GM18519 (cell line): ENCODE results near the gene PDZD8.

ENCODE experiments used
- ATAC-seq: cut with Tn5 transposase; IDR thresholded peaks from one replicate; pipeline ENCODE4 v1.9.1; 2021; ENCODE audit warnings: mild to moderate bottlenecking, moderate library complexity; ENCODE audit not compliant: unreplicated experiment, low FRiP score

The PDZD8 gene, protein sequence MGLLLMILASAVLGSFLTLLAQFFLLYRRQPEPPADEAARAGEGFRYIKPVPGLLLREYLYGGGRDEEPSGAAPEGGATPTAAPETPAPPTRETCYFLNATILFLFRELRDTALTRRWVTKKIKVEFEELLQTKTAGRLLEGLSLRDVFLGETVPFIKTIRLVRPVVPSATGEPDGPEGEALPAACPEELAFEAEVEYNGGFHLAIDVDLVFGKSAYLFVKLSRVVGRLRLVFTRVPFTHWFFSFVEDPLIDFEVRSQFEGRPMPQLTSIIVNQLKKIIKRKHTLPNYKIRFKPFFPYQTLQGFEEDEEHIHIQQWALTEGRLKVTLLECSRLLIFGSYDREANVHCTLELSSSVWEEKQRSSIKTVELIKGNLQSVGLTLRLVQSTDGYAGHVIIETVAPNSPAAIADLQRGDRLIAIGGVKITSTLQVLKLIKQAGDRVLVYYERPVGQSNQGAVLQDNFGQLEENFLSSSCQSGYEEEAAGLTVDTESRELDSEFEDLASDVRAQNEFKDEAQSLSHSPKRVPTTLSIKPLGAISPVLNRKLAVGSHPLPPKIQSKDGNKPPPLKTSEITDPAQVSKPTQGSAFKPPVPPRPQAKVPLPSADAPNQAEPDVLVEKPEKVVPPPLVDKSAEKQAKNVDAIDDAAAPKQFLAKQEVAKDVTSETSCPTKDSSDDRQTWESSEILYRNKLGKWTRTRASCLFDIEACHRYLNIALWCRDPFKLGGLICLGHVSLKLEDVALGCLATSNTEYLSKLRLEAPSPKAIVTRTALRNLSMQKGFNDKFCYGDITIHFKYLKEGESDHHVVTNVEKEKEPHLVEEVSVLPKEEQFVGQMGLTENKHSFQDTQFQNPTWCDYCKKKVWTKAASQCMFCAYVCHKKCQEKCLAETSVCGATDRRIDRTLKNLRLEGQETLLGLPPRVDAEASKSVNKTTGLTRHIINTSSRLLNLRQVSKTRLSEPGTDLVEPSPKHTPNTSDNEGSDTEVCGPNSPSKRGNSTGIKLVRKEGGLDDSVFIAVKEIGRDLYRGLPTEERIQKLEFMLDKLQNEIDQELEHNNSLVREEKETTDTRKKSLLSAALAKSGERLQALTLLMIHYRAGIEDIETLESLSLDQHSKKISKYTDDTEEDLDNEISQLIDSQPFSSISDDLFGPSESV

DNA sequence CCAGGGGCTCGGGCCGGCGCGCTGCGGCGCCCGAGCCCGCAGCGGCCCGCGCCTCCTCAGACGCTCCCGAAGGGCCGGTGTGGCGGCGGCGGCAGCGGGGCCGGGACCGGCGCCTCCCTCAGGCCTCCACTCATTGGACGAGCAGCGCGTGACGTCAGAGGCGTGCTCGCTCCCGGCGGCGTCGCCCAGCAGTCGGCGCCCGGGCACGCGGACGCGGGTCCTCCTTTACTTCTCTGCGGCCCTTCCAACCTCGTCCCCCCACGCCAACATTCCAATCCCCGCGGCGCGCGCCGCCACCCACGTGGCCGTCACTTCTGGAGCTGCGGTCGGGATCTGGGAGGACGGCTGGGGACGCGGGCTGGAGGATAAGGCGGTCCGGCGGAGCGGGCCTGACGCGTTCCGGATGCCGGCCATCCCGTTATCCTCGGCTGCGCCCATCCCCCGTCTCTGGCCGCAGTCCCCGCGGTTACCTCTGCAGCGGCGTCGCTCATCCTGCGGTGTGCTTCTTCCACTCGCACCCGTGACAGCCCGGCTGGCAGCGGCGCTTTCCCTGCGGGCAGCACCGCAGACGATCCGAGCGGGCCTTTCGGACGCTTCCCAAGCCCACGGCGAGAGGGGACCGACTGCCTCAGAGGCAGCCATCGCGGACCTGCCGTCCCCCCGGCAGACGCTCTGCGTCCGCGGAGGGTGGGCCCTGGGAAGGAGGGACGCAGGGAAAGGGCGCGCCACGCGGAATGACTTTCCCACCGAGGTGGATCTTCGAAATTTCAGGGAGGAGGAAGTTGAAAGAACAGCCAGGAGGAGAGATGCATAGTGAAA lies at the start of gene PDZD8:
Gene PDZD8 (minus strand): TSS at position 81 of the 819 bp plus-strand sequence. CDS start 213 bp downstream, outside the sequence.
- ATAC-seq, result peak; percentile 81

GRCh38 chr10:117424171-117424570 lies 48.9 kb upstream of the PDZD8 start:
- ATAC-seq, result no peak

- no peak for ATAC-seq
Measured at GRCh38 chr10:117421985-117422384, 46.7 kb upstream of the PDZD8 start.

GRCh38 chr10:117420768-117421167 lies 45.5 kb upstream of the PDZD8 start:
- no peak for ATAC-seq

- ATAC-seq, result no peak
Measured at GRCh38 chr10:117419921-117420320, 44.7 kb upstream of the PDZD8 start.

GRCh38 chr10:117419159-117419558 lies 43.9 kb upstream of the PDZD8 start:
- no peak for ATAC-seq

DNA sequence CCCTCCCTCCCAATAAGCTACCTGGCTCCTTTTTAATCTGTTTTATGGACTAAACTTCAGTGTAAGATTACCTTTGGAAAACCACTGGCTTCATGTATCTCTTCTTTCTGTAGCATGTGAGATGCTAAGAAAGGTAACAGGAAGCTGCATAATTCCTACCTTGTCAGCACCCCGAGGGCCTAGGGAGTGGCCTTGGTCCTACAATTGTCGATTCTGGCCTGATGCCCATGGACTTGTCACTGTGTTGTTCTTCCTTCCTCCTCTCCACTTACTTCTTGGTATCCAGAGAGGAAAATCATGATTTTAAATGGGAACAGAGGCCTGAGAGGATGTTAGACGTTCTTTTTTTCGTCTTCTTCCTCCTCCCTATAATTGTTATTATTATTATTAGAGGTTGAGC lies 42.9 kb upstream of the PDZD8 start:
- no peak for ATAC-seq

DNA sequence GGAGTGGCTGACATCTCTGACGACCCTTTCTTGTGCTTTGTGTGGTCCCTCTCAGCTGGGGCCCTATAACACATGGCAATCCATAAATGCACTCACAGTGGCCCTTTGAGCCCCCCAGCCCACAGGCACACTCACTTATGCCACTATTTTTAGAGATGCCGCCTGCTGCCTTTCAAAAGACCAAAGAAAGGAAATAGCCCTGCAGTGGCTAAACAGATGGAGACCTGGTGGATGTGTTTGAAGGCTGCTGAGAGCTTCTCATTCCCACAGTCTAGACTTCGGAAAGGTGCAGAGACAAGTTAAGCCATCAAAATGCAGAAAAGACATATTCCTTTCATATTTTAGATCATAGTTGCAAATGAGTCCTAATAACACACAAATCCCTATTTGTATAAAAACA lies 42.0 kb upstream of the PDZD8 start:
- no peak for ATAC-seq

- ATAC-seq, result no peak
Measured at GRCh38 chr10:117413928-117414618, 38.8 kb upstream of the PDZD8 start.

DNA sequence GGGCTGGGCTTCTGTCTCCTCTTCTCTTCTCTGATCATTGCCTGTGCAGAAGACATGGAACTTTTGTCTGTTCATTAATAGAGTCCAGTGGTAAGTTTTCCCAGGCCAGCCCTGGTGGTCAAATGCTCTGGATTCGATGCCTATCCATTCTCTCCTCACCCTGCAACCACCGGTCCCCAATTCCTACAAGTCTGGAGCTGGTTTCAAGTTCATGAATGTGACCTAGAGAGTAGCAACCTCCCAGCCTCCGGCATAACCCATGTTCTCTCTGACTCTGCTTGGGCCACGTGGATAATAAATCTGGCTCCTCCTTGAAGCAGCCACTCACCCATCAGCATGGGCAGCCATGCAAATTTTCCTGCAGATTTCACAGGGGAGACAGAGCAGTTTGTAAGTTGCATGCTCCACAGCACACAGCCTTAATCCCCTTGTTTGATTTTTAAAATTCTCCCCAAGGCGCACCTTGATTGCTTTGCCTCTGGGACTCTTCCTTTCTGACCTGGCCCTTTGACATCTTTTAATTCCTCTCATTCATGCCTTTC lies 37.3 kb upstream of the PDZD8 start:
- no peak for ATAC-seq

DNA sequence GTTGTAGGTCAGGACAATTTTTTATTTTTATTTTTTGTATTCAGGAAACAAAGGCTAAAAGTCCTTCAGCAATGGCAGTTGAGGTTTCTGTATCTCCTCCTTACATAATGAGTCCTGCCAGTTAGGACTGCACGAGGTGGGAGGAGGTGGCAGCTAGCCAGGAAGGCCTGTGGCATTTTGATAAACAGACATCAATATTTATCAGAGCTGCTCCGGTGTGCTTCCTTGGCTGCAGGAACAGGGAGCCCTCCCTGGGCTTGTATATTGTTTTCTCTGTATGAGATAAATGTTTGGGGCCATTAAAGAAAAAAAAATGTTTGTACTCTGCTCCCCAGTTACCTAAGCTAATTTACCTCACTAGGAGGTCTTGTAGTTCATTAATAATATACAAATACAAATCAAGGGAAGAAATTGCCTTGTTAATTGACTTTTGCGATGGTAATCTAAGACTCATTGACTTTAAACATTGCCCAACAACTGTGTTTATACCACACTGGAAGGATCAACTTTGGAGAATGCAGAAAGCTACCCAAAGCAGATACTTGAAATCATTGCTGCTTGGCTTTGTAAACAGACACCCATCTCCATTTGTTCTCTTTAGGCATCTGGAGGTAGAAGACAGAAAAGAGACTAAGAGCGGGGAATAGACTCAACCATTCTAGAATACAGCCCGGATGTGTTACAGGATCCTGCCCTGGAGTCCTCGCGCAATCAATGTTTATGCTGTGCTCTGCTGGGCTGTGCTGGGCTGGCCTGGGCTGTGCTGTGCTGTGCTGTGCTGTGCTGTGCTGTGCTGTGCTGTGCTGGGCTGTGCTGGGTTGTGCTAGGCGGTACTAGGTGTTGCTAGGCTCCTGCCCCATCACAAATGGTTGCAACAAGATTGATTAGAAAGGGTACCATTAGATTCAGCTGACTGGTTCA lies 36.5 kb upstream of the PDZD8 start:
- no peak for ATAC-seq

- ATAC-seq, result no peak
Measured at GRCh38 chr10:117410557-117410956, 35.3 kb upstream of the PDZD8 start.

DNA sequence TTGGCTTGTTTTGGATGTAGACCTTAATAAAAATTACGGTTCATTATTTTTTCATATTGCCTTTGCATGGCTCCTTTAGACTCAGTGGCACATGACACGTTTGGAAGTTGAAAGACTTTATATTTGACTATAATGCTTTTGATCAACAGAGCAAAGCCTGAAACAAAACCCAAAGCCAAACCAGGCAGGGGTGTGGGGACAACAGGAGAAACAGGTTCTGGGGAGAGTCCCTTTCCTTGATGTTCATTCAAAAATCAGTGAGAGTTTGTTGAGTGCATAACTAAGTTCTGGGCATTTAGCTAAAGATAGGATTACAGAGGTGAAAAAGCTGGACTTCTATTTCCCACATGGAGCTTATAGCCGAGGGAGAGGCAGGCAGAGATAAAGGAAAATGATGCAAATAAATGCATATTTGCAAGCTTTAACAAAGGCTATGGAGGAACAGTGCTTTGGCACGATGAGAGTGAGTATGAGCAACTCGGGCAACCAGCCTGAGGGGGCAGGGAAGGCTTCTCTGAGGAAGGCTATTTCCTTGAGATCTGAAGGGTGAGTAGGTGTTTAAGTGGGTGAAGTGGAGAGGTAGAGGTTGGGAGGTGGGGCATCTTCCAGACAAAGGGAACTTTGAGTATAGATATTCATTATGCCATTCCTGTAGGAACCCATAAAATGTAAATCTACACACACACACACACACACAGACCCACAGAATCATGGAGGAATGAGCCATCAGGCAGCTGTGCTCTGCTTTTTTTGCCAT lies 34.5 kb upstream of the PDZD8 start:
- ATAC-seq, result no peak

GRCh38 chr10:117408436-117409384 lies 33.5 kb upstream of the PDZD8 start:
- ATAC-seq, result no peak

- ATAC-seq, result no peak
Measured at GRCh38 chr10:117405730-117406129, 30.5 kb upstream of the PDZD8 start.

GRCh38 chr10:117400329-117400728 lies 25.1 kb upstream of the PDZD8 start:
- ATAC-seq, result no peak
